GM18519 (cell line): ENCODE results near the gene CHSY1.
"Not testable (repeated sequence)": the region's sequence is repeated elsewhere in the genome, so short reads cannot be mapped to it uniquely, and the experiment has no call there.

Experiments used
- ATAC-seq: cut with Tn5 transposase; IDR thresholded peaks from one replicate; pipeline ENCODE4 v1.9.1; 2021; ENCODE audit warnings: mild to moderate bottlenecking, moderate library complexity; ENCODE audit not compliant: unreplicated experiment, low FRiP score

CHSY1 gene, protein sequence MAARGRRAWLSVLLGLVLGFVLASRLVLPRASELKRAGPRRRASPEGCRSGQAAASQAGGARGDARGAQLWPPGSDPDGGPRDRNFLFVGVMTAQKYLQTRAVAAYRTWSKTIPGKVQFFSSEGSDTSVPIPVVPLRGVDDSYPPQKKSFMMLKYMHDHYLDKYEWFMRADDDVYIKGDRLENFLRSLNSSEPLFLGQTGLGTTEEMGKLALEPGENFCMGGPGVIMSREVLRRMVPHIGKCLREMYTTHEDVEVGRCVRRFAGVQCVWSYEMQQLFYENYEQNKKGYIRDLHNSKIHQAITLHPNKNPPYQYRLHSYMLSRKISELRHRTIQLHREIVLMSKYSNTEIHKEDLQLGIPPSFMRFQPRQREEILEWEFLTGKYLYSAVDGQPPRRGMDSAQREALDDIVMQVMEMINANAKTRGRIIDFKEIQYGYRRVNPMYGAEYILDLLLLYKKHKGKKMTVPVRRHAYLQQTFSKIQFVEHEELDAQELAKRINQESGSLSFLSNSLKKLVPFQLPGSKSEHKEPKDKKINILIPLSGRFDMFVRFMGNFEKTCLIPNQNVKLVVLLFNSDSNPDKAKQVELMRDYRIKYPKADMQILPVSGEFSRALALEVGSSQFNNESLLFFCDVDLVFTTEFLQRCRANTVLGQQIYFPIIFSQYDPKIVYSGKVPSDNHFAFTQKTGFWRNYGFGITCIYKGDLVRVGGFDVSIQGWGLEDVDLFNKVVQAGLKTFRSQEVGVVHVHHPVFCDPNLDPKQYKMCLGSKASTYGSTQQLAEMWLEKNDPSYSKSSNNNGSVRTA

DNA sequence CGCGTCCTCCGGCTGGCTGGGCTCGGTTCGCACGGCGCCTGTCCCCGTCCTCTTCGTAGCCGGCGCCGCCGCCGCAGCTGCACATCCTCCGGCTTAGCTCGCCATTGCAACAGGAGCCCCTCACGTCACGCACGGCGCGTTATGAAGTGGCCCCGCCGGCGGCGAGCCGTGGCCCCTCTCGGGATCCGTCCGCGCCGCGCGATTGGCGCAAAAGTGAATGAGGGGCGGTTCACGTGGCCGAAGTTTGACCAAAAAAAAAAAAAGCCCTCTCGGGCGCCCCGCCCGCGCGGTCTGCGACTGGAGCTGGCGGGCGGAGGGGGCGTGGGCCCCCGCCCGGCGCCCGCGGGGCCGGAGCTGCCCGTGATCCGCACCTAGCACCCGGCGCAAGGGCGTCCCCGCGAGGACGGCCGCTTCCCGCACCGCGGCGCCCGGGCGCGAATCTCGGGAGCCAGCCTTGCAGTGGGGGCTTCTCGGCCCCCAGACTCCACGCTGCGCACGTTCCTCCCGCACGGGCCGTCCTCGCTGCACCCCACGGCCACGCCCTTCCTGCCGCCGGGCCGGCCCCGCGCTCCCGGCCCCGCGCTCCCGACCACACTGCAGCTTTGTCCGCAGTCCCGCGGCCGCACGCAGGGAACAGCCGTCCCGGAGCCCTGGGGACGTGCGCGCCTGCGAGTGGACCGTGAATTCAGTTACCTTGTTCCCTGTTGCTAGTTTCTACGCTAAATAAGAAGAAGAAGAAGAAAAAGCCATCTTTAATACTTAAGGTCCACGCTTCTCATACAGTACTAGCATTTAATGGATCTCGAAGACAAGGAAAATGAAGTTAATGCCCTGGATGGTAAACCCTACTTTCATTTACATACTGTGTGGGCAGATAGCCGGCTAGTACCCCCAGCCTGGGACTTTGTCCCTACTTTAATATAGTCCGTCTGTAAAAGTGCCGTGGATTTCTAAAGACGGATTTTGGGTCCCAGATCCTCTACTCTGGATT lies at the start of gene CHSY1:
TSS of gene CHSY1 (minus strand) at position 219 of the 991 bp plus-strand sequence. CDS start 592 bp downstream, outside the sequence.
- ATAC-seq = peak; percentile 62

DNA sequence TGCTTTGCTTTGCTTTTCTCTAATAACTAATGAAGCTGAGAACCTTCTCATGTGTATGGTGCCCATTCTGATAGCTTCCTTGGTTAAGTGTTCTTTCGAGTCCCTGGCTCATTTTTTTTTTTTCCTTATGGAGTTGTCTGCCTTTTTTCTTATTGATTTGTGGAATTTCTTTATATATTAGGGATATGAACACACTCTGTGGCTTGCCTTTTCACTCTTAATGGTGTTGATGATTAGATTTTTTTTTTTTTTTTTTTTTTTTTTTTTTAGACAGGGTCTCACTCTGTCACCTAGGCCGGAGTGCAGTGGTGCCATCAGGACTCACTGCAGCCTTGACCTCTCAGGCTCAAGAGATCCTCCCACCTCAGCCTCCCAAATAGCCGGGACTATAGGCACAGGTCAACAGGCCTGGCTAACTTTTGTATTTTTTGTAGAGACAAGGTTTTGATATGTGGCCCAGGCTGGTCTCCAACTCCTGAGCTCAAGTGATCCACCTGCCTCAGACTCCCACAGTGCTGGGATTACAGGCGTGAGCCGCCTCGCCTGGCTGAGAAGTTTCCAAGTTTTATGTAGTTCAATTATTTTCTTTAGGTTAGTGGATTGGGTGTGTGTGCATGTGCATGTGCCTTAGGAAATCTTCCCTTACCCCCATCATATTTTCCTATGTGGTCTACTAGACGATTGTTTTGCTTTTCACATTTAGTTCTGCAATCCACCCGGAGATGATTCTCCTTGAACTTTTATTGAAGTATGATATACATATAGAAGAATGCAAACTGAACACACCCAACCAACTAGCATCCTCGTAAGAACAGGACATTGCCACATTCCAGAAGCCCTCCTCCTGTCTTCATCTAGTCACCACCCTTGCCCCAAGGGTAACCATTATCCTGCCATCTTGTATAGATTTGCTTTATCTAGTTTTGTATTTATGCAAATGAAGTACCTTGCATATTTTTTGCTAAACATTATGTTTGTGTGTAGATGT lies 44.9 kb upstream of the CHSY1 start:
- no peak for ATAC-seq

DNA sequence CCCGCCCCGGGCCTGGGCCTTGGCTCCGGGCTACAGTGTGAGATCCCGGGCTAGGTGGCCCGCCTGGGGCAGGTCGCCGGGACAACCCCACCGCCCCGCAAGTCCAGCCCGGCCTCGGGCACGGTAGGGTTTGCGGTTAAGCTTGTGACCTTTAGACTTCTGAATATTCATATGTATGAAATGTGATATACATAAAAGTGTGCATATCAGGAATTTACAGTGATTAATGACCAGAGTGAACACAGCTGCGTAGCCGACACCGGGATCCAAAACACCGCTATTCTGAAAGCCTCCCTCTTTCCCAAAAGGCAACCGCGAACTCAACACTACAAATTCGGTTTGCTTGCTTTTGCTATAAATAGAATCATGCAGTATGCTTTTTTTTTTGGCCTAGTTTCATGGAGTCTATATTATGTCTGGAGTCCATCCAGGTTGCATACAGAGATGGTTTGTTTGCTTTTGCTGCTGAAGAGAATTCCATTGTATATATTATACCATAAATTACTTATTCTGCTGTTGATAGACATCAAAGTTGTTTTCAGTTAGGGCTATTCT lies 43.8 kb upstream of the CHSY1 start:
- ATAC-seq = no peak

DNA sequence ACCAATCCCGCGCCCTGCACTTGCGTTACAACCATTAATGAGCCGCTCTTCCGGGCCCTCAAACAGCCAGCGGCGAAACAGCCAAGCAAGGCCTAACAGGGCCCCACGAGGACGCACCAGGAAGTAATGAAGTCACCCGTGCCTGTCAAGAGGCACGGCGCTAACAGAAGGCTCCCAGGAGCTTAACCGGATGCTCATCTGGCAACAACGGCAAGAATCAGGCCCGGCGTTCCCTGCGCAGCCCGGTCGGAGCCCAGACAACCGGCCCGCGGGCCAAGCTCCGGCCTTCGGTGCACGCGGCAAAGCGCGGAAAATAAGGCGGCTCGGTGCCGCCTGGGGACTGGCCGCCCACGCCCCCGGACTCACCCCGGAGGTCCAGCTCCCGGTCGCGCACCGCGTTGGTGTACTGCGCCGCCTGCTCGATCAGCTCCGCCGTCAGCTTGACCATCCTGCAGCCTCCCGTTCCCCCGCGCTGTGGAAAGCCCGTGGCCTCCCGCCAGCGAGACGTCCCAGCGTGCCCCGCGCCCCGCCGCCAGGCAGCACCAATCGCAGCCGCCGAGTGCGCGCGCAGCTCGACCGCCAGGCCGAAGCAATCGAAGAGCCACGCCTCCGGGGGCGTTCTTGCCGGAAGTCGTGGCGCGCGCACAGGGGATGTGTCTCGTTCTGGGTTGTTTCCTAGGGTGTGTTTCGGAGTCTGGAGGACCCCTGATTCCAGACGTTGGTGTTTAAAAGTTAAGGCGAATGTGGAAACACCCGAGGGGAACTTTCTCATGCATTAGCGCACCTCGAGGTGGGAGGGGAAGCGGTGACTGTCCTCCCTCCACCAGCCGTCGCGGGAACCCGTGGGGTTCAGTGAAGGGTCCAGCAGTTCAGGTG lies 43.1 kb upstream of the CHSY1 start, which contains the start of gene SNRPA1:
TSS of gene SNRPA1 (minus strand) at position 518 of the 876 bp plus-strand sequence. CDS start at position 448, 70 bp downstream.
- peak; percentile 56 for ATAC-seq

DNA sequence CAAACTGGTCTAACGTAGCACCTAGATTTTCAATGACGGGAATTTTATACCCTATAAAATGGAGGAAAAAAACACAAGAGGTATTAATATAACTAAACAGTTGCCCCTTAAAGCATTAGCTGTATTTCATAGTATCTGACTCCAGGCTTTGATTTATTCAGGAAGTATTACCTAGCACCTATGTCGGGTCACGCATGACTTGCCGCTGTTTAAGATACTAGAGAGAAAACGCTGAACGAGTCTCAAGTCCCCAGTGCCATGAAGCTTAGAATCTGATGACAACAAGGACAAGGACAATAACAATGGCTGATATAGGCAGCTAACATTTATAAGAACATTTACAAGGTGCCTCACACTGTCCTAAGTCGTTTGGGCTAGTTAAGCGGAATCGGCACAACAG lies 41.3 kb upstream of the CHSY1 start:
- no peak for ATAC-seq

DNA sequence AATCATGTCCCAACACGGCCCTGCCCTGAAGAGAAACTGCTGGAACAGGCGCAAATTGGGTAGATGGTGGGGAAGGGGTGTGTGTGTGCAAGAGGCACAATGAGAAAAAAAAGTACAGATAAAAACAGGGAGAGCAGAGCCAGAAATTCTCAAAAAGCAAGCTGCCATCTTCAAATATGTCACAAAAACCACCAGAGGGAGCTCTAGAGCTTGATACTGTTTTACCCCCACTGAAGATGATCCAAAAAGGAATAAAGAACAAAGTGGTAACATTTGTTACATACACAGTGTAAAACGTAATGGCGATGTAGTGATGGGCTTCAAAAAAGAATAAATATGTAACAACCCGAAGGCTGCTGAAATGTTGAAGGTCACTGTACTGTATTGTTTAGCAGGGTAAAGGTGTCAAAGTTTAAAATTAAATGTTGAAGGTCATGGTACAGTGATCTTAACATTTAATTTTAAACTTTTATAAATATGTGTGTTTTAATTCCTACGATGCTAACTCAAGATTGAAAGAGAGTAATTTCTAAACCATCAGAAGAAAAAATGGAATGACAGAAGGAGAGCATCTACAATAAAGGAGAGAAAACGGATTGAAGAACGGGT lies 37.2 kb upstream of the CHSY1 start:
- ATAC-seq = no peak

DNA sequence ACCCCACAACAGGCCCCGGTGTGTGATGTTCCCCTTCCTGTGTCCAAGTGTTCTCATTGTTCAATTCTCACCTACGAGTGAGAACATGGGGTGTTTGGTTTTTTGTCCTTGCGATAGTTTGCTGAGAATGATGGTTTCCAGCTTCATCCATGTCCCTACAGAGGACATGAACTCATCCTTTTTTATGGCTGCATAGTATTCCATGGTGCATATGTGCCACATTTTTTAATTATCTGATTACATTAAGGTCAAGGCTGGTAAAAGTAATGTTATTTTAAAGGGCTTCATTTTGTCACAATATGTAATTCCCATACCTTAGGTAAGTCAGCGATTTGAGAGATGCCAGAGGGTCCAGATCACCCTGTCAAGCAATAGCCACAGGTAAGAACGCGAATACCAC lies 35.5 kb upstream of the CHSY1 start:
- ATAC-seq = not testable (repeated sequence)

DNA sequence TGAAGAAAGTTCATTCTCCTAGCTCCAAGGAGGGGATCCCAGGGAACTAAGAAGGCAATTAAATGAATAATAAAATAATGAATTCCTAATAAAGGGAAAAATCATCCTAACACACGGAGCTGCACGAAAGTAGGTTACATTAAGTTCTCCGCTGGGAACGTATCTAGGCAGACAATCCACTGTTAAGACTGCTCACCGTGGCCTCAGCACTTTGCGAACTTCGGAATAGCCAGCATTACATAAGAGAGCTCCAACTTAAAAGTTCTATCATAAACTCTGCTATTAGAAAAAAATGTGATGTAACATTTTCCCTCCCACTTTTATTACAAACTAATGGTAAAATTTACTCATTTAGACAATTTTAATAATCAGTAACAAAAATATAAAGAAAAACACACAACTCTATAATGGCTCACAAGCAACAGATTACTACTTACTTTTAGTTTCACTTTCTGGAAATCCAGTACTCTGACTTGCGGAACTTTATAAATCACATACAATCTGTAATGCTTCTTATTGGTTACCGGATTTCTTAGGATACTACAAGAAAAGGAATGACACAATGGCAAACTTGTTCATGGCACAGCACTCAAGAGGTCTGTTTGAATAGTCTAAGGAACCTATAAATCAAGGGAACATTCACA lies 34.7 kb upstream of the CHSY1 start:
- no peak for ATAC-seq

DNA sequence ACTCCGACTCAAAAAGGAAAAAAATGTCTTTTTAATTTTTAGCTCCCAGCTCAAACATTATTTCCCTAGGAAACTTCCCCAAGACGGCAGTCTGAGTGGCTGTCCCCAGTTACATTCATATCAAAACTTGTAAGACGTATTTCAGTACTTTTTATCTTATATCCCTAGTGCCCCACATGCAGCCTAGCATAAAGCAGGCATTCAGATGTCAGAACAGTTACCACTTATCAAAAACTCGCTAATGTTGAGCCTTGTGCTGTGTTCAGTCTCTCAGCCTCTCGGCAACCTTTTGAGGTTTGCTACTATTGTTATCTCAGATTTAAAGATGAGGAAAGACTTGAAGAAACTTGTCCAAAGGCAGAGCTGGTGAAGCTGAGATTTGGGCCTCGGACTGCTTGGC lies 32.1 kb upstream of the CHSY1 start:
- no peak for ATAC-seq

DNA sequence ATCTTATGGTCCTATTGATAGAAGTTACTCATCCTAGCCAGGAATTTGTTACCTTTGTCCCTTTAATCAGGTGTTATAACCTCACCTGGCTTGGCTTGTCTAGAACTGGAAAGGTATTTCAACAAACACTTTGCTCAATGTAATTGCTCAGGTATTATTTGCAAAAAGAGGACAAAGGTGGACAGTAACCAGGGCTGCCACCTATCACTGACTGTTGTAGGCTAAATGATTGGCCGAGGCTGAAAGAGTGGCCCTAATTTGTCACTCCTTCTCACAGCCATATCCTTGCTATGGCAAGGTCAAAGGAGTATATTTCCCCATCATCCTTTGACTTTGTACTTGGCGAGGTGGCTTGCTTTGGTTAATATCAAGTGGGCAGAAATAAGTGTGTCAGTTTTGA lies 28.2 kb upstream of the CHSY1 start:
- no peak for ATAC-seq

DNA sequence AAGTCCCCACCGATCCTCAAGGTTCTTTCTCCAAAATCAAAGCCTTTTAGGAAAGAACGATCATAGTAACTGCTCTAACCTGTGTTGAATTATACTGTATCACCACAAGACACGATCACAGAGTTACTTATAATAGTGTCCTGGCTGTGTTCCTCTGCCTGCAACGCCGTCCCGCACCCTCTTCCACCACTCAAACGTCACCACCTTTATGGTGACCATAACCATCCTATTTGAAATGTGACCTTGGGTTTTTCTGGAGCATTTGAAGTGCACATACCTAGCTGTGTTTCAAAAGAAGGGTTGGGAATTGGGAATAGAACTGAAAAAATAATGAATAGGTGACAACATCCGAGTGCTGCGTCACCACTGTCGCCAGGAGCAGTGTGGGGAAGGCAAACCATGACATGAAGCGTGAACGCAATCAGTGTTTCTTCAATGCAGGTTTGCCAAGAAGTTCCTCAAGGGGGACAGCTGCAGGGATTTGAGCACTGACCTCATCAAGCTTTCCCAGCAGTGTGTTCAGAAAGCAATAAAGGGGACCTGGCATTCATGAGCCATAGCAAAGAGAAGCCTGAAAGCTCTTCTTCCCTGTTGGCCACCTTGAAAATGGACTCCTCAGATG lies 26.2 kb upstream of the CHSY1 start:
- no peak for ATAC-seq

DNA sequence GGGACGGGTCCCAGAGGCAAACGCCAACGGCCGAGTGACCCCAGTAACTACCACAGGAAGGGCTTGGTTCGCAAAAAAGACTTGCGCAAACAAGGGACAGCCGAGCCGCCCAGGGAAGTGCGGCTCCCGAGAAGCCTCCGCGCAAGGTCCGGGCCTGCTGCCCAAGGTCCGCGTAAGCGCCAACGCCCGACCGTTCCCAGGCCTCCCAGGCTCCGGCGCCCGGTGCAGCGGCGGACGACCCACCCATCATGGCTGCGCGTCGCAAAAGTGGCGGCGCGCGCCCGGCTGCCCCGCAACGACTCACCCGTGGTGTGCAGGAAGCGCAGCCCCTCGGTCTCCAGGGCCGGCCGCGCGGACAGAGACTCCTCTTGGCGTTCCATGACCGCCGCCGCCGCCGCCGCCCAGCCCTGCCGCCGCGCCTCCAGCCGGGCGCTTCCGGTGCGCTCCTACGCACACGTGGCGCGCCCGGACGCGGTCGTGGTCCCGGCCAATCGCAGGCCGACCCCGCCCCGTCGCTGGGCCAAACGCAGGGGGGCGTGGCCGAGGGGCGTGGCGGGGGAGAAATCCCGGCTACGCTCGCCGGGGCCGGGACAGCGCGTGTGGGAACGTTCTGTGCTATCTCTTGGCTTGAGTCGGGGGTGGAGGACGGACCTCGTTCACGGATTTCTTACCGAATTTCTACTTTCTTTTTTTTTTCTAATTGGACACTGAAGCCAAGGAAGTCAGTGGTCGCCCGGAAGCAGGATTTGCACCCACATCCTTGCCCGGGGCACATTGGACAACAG lies 25.4 kb upstream of the CHSY1 start, which contains the start of gene SELENOS:
TSS of gene SELENOS (minus strand) at position 448 of the 785 bp plus-strand sequence. CDS start at position 380, 68 bp downstream.
- ATAC-seq = peak; percentile 80

DNA sequence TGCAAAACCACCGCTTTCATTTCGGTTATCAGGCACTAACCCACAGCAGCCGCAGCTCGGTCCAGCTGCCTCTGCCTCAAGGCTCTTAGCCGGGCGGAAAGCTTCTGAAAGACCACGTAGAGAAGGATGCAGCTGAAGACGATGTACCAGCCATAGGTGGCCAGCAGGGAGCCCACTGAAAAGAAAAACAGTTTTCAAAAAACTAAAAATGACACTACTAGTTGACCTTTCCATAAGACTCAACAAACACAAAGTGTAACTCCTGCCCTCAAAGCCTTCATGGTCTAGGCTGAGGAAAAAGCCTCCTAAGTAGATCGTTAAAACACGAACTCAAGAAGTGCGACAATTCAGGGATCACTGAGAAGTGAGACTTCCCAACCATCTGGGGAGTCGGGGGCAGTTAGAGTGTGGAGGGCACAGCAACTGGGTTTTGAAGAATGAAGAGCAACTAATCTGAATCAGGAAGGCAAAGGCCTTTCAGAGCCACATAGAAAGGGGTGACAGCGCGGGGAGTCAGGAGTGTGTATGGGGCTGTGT lies 24.7 kb upstream of the CHSY1 start:
- ATAC-seq = no peak

DNA sequence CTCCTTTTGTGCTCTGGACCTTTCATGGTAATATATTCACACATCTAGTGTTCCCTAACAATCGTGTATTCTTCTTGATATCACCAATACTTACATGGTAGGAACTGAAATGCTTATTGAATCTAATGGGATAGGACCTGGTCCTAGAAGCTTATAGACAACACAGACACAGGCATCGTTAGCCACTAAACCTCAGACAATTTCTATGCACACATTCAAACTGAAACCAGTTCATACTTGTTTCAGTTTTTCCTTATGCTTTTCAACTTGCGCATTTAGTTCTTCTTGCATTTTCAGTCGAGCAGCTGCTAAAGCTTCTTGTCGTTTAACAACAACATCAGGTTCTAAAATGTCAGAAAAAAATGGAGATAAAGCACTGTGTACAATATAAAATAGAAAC lies 23.2 kb upstream of the CHSY1 start:
- ATAC-seq = peak; percentile 30

DNA sequence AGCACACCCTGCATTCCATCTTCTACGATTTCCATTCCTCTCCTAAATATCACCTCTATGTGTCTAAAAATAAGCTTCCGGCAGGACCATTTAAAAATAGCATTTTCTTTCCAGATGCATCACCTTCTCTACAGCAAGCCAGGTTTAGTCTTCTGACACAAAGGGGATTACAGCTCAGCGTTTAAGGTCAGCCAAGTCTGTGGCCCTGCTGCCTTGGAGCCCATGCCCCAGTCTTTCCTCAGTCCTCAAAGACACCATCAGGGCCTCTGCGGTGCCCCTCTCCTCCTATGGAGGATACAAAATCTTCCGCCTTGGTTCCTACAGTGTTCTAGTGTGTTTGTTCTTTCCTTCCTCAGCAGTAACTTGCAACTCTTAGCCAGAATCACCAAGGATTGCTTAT lies 21.7 kb upstream of the CHSY1 start:
- no peak for ATAC-seq
